HEK293T (cell line): ENCODE measurements around the gene FAM229B.

ENCODE experiments used
- BHLHE40 ChIP-seq: fragments of 450-650 bp; IDR thresholded peaks from 2 replicates; pipeline ENCODE4 v1.6.1; 2016; ENCODE audit warnings: mild to moderate bottlenecking, moderate library complexity, borderline replicate concordance
- CTBP1 ChIP-seq: fragments of 450-650 bp; IDR thresholded peaks from 2 replicates; pipeline ENCODE4 v1.6.1; 2016; ENCODE audit warnings: borderline replicate concordance
- FOXA1 ChIP-seq: fragments of 450-650 bp; IDR thresholded peaks from 2 replicates; pipeline ENCODE4 v1.6.1; 2016; ENCODE audit warnings: mild to moderate bottlenecking
- FOXK2 ChIP-seq: fragments of 450-650 bp; IDR thresholded peaks from 2 replicates; pipeline ENCODE4 v1.6.1; 2016; ENCODE audit warnings: mild to moderate bottlenecking
- FOXM1 ChIP-seq: fragments of 450-650 bp; IDR thresholded peaks from 2 replicates; pipeline ENCODE4 v1.6.1; 2017; ENCODE audit warnings: mild to moderate bottlenecking, borderline replicate concordance
- HDGF ChIP-seq: fragments of 450-650 bp; IDR thresholded peaks from 2 replicates; pipeline ENCODE4 v1.6.1; 2017; ENCODE audit warnings: antibody characterized with exemption, borderline replicate concordance
- NFRKB ChIP-seq: fragments of 450-650 bp; IDR thresholded peaks from 2 replicates; pipeline ENCODE4 v1.6.1; 2016; ENCODE audit warnings: mild to moderate bottlenecking, moderate library complexity
- SP1 ChIP-seq: fragments of 450-650 bp; IDR thresholded peaks from 2 replicates; pipeline ENCODE4 v1.6.1; 2017

- TF ChIP-seq FOXM1 (no peak), CTBP1 (no peak), FOXK2 (no peak), SP1 (no peak), NFRKB (no peak), HDGF (no peak), BHLHE40 (no peak), FOXA1 (no peak)
Measured at GRCh38 chr6:112100561-112100960, 13.2 kb downstream of the FAM229B start.
